ENCODE data around the gene BRPF1.
A peak's percentile ranks its signal among the peaks of the same experiment; 100 is the strongest.

The BRPF1 gene

DNA sequence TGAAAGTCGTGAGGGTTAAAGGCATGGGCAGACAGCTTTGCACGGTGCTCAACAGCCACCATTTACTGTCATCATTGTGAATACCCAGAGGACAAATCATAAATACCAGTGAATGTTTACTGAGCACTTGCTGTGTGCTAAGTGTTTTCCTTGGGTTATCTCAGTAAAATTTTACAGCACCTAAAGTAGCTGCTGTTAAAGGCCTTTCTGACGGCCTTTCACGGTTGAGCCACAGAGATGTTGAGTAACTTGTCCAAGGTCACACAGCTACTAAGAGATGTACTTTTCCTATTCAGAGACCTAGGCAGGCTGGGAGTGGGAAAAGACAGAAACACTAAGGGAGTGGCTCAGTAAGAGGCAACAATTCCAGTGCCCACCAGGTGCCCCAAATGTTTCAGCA lies 28.3 kb upstream of the BRPF1 start:
- TF ChIP-seq, protein P1, sequence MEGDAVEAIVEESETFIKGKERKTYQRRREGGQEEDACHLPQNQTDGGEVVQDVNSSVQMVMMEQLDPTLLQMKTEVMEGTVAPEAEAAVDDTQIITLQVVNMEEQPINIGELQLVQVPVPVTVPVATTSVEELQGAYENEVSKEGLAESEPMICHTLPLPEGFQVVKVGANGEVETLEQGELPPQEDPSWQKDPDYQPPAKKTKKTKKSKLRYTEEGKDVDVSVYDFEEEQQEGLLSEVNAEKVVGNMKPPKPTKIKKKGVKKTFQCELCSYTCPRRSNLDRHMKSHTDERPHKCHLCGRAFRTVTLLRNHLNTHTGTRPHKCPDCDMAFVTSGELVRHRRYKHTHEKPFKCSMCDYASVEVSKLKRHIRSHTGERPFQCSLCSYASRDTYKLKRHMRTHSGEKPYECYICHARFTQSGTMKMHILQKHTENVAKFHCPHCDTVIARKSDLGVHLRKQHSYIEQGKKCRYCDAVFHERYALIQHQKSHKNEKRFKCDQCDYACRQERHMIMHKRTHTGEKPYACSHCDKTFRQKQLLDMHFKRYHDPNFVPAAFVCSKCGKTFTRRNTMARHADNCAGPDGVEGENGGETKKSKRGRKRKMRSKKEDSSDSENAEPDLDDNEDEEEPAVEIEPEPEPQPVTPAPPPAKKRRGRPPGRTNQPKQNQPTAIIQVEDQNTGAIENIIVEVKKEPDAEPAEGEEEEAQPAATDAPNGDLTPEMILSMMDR (IDR thresholded peaks at IDR 0.05; ENCODE audit: insufficient read depth, missing control alignments) = no peak
- DNase-seq (ENCODE audit: insufficient read length, low spot score) = no peak
- no peak for FAIRE-seq

DNA sequence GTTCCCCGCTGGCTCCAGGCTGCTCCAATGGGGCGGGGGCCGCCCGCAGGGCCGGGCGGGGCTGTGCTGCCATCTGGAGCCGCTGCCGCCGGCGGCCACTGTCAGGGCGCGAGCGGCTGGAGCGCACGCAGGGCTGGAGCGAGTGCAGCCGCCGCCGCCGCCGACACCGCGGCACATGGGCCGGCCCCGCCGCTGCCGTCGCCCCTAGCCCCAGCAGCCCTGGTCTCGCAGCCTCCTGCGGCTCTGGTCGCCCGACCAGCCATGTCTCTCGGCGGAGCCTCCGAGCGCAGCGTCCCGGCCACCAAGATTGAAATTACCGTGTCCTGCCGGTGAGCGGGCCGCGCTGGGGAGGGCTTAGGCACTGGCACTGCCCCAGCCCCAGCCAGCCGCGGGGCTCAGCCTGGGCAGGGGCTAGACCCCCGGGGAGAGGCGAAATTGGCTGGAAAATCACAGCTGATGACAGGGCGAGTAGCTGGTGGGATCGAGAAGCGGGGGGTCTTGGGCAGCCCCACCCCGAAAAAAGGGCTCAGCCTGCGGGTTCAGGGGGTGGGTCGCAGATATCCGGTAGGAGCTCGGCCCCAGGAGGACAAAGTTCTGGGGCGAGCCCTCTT lies 27.7 kb upstream of the BRPF1 start, which contains the start of gene CPNE9:
CPNE9 (plus strand) TSS at position 98 of the 611 bp plus-strand sequence; CDS start at position 262, 164 bp downstream.
- FAIRE-seq (no peak), DNase-seq (ENCODE audit: insufficient read length, low spot score) (peak; percentile 53)
- TF ChIP-seq, protein P1 (IDR thresholded peaks at IDR 0.05; ENCODE audit: insufficient read depth, missing control alignments) = no peak

DNA sequence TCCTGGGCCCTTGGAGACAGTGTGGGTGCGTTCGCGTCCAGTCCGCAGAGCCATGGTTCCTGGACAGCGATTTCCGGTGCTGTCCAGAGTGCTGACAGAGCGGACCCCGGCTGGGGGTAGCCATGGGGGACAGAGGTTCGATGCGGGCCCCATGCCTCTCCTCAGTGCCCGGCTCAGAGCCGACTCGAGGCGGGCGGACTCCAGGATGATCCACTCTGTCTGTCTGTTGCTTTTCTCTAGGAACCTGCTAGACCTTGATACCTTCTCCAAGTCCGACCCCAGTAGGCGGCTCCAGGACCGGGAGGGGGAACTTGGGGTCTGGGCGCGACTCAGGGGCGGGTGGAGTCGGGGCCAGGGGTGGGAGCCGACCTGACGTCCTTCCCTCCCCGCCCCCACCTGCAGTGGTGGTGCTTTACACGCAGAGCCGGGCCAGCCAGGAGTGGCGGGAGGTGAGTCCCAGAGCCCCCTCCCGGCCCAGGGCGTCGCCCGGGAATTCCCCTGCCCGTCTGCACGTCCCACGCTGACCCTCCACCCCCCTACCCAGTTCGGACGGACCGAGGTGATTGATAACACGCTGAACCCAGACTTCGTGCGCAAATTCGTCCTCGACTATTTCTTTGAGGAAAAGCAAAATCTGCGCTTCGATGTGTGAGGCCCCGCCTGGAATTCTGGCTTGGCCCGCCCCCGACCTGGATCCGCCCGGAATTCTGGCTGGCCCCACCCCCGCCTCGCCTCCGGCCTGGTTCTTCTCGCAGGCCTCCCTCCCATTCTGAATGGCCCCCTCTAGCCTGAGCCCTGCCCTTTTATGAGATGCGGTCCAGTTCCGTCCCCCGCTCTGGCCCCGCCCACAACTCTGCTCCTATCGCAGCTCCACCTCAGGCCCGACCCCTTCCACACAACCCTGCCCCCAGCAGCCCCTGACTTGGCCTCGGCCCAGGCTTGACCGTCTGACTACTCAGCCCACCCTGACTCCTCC lies 26.9 kb upstream of the BRPF1 start:
- DNase-seq (ENCODE audit: insufficient read length, low spot score) = no peak
- no peak for FAIRE-seq
- TF ChIP-seq, protein P1 (IDR thresholded peaks at IDR 0.05; ENCODE audit: insufficient read depth, missing control alignments) = no peak

DNA sequence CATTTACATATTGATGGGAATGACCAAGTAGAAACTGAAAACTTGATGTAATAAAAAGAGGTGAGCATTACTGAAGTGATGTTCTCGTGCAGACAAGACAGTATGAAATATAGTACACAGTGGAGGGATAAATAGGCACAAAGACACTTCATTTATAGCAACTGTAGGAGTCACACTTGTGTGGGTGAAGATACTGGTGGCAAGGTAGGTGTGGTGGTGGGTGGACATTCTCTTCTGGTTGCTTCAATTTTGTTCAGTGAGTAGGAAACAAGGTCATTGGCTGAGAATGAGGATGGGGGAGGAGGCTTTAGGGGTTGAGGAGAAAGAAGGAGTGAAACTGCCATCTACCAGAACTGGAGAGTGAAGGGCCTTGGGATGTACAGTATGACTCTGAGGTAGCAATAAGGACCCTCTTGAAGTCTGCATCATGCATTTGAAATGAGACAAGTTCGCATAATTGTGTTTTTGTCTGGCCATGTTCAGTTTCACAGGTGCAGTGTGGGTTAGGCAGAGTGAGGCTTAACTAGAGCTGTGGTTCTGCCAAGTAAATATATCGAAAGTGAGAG lies 21.3 kb upstream of the BRPF1 start:
- TF ChIP-seq, protein P1 (IDR thresholded peaks at IDR 0.05; ENCODE audit: insufficient read depth, missing control alignments) = no peak
- no peak for FAIRE-seq
- DNase-seq (ENCODE audit: insufficient read length, low spot score) = no peak

DNA sequence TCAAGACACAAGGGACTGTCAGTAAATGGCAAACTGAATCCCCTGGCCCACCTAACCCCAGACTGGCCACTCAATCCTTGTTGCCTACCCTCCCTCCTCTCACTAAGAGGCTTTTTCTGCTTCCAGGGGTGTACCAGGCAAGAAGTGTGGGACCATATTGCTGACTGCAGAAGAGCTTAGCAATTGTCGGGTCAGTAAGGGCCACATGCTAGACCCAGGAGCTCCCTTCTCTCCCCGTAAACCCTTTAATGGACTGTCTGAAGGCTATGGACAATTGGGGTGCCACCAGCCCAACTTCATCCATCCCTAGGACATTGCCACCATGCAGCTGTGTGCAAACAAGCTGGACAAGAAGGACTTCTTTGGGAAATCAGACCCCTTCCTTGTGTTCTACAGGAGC lies 19.1 kb upstream of the BRPF1 start:
- FAIRE-seq (no peak), DNase-seq (ENCODE audit: insufficient read length, low spot score) (no peak)
- TF ChIP-seq, protein P1 (IDR thresholded peaks at IDR 0.05; ENCODE audit: insufficient read depth, missing control alignments) = no peak

DNA sequence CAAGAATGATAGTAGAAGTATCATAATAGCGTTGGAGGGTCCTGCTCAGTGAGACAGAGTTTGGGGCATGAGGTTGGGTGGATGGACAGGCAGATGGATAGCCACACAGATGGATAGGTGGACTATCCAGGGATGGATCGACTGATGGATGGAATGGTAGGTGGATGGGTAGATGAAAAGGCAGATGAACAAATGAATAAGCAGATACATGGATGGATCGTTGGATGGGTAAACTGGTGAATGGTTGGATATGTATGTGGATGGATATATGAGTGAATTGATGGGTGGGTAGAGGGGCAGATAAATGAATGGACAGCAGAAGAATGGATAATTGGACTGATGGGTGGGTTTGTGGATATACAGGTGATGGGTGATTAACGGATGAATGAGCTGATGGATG lies 18.4 kb upstream of the BRPF1 start:
- TF ChIP-seq, protein P1 (IDR thresholded peaks at IDR 0.05; ENCODE audit: insufficient read depth, missing control alignments) = no peak
- DNase-seq (ENCODE audit: insufficient read length, low spot score) = no peak
- no peak for FAIRE-seq

Data from D721Med (cell line).